Glutamatergic neuron (in vitro differentiated cells): ENCODE measurements around the gene GTF2IRD1. TPM values are rescaled to one million over a fixed set of nuclear protein-coding genes. Genes with fewer than 3 reads are reported as not detected.
"Not testable (repeated sequence)": the region's sequence is repeated elsewhere in the genome, so short reads cannot be mapped to it uniquely, and the experiment has no call there.

ENCODE experiments used
- DNase-seq: peaks from one replicate; pipeline ENCODE4 v3.0.0; 2022
- H3K27ac Mint-ChIP-seq: one replicate; pipeline ENCODE4 v1.8.0; 2020; ENCODE audit warnings: mild to moderate bottlenecking, mixed read lengths, inconsistent platforms; ENCODE audit not compliant: unreplicated experiment
- H3K27me3 Mint-ChIP-seq: one replicate; pipeline ENCODE4 v1.8.0; 2020; ENCODE audit warnings: mild to moderate bottlenecking, moderate library complexity, mixed read lengths, inconsistent platforms; ENCODE audit not compliant: unreplicated experiment
- H3K36me3 Mint-ChIP-seq: one replicate; pipeline ENCODE4 v1.8.0; 2020; ENCODE audit warnings: mild to moderate bottlenecking, mixed read lengths, inconsistent platforms; ENCODE audit not compliant: unreplicated experiment
- H3K4me1 Mint-ChIP-seq: one replicate; pipeline ENCODE4 v1.8.0; 2020; ENCODE audit warnings: mild to moderate bottlenecking, low read depth, mixed read lengths, inconsistent platforms; ENCODE audit not compliant: unreplicated experiment
- H3K4me3 Mint-ChIP-seq: one replicate; pipeline ENCODE4 v1.8.0; 2020; ENCODE audit warnings: mild to moderate bottlenecking, mixed read lengths, inconsistent platforms; ENCODE audit not compliant: unreplicated experiment
- H3K9me3 Mint-ChIP-seq: one replicate; pipeline ENCODE4 v1.8.0; 2020; ENCODE audit warnings: mild to moderate bottlenecking, moderate library complexity, mixed read lengths, inconsistent platforms; ENCODE audit not compliant: unreplicated experiment
- CTCF ChIP-seq: fragments of 200-600 bp; sonication (generic); IDR thresholded peaks from one replicate; pipeline ENCODE4 v1.5.0; 2021; ENCODE audit not compliant: partially characterized antibody, unreplicated experiment
- total RNA-seq: library from RNA; stranded (reverse); fragmentation: NEBNext Ultra II Directional; extraction: Animal tissue kit (Norgen Biotek cat#: 25700); gene quantifications from one replicate; pipeline ENCODE4 v1.2.1, GENCODE V29; 2021; ENCODE audit not compliant: unreplicated experiment

GTF2IRD1 gene
- total RNA-seq, 1 donor from 2014 or later, result 59.4 TPM

DNA sequence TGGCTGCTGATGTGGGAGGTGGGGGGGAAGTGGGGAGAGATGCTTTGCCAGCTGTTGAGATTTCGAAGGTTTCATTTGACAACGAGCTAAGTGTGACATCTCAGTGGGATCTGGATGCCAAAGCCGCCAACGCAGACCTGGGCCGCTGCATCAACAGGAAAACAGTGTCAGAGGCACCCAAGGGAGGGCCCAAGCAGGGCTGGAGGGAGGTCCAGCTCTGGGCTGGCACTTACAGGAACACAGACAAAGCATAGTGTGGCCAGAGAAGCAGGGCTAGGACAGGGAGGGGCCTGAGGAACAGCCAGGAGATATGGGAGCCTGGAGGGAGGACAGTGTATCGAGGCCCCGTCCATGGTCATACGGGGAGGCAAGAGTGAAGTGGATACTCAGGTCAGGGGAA is 73.1 kb downstream of the GTF2IRD1 start:
- DNase-seq, result no peak
- Mint-ChIP-seq H3K27me3 (peaks cover 4% of the 10 kb centered on the region), H3K9me3 (peaks cover 2% of the 10 kb centered on the region), H3K27ac (no peak overlapping the region), H3K4me1 (no peaks in the 10 kb centered on the region), H3K4me3 (no peak overlapping the region), H3K36me3 (no peaks in the 10 kb centered on the region)
- no peak for TF ChIP-seq CTCF

GRCh38 chr7:74527842-74528241 is 74.1 kb downstream of the GTF2IRD1 start:
- H3K4me1 Mint-ChIP-seq, result no peaks in the 10 kb centered on the region
- no peak for TF ChIP-seq CTCF
- H3K27me3 Mint-ChIP-seq, result peaks cover 3% of the 10 kb centered on the region
- no peak for DNase-seq
- H3K4me3 Mint-ChIP-seq, result no peak overlapping the region
- H3K27ac Mint-ChIP-seq, result no peak overlapping the region
- H3K9me3 Mint-ChIP-seq, result peaks cover 2% of the 10 kb centered on the region
- no peaks in the 10 kb centered on the region for H3K36me3 Mint-ChIP-seq

DNA sequence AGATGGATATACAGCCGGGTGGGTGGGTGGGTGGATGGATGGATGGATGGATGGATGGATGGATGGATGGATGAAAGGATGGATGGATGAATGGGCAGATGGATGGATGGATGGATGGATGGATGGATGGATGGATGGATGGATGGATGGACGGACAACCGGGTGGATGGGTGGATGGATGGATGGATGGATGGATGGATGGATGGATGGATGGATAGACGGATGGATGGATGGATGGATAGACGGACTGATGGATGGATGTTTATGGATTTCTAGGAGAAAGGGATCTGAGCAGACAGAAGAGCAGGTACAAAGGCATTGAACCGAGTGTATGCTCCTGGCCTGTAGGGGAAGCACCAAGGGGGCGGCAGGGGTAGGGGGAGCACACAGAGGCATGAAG is 75.1 kb downstream of the GTF2IRD1 start:
- not testable (repeated sequence) for DNase-seq, H3K36me3 Mint-ChIP-seq, H3K9me3 Mint-ChIP-seq, H3K4me1 Mint-ChIP-seq, H3K4me3 Mint-ChIP-seq, H3K27ac Mint-ChIP-seq, H3K27me3 Mint-ChIP-seq

DNA sequence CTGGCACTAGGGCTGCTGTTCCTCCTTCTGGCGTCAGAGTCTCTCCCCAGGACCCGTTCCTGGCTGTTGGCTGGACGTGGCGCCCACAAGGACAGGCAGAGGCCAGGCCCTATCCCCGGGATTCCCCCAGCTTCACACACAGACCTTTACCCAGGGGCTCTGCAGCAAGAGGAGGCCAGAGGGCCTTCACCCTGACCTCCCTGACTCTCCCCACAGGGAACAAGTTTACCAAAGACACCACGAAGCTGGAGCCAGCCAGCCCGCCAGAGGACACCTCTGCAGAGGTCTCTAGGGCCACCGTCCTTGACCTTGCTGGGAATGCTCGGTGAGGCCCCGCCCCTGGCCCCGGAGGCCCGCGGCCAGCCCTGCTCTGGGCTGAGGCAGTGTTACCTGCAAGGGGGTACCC is 82.2 kb downstream of the GTF2IRD1 start:
- H3K27ac Mint-ChIP-seq, result no peak overlapping the region
- H3K9me3 Mint-ChIP-seq, result no peaks in the 10 kb centered on the region
- no peak overlapping the region for H3K4me3 Mint-ChIP-seq
- peaks cover 3% of the 10 kb centered on the region for H3K27me3 Mint-ChIP-seq
- TF ChIP-seq CTCF, result no peak
- DNase-seq, result no peak
- H3K36me3 Mint-ChIP-seq, result no peaks in the 10 kb centered on the region
- no peaks in the 10 kb centered on the region for H3K4me1 Mint-ChIP-seq

- not testable (repeated sequence) for H3K9me3 Mint-ChIP-seq, H3K36me3 Mint-ChIP-seq, H3K4me3 Mint-ChIP-seq, H3K4me1 Mint-ChIP-seq, H3K27me3 Mint-ChIP-seq, H3K27ac Mint-ChIP-seq, DNase-seq
These were observed 88.2 kb downstream of the GTF2IRD1 start for GRCh38 chr7:74541937-74542336.

- no peak for DNase-seq
- no peak for TF ChIP-seq CTCF
- Mint-ChIP-seq H3K36me3 (no peaks in the 10 kb centered on the region), H3K4me1 (no peaks in the 10 kb centered on the region), H3K27me3 (no peaks in the 10 kb centered on the region), H3K9me3 (no peaks in the 10 kb centered on the region), H3K4me3 (no peak overlapping the region), H3K27ac (no peak overlapping the region)
These were observed 88.9 kb downstream of the GTF2IRD1 start for GRCh38 chr7:74542558-74543117.
